Gastroesophageal sphincter (tissue), 4 donors: ENCODE data around the gene ANTXR2. TPM values are rescaled to one million over a fixed set of nuclear protein-coding genes. Genes with fewer than 3 reads are reported as not detected.
"Not testable (repeated sequence)": the region's sequence is repeated elsewhere in the genome, so short reads cannot be mapped to it uniquely, and the experiment has no call there.

ENCODE experiments used
- ATAC-seq: fragments of 150-250 bp; one replicate; pipeline ENCODE4 v1.9.1; 2016; ENCODE audit warnings: mild to moderate bottlenecking, moderate library complexity
- H3K27ac ChIP-seq, 4 donors: fragments of 200-600 bp; sonication (generic) in 3 of 4; 1 replicate in 3 of 4; 2 replicates in 1 of 4; pipeline ENCODE4 v1.5.1; 2016 to 2019
- H3K27me3 ChIP-seq: fragments of 200-600 bp; sonication (generic); one replicate; pipeline ENCODE4 v1.5.1; 2019
- H3K36me3 ChIP-seq, 2 donors: fragments of 200-600 bp; sonication (generic); one replicate each; pipeline ENCODE4 v1.5.1; 2019; ENCODE audit warnings: control low read depth in 1 of 2
- H3K4me1 ChIP-seq, 3 donors: fragments of 200-600 bp; sonication (generic); 1 replicate in 2 of 3; 2 replicates in 1 of 3; pipeline ENCODE4 v1.5.1; 2016 to 2019; ENCODE audit warnings: control low read depth in 2 of 3
- H3K4me3 ChIP-seq, 2 donors: fragments of 200-600 bp; sonication (generic); one replicate each; pipeline ENCODE4 v1.5.1; 2019; ENCODE audit warnings: mild to moderate bottlenecking in 1 of 2, moderate library complexity in 1 of 2
- H3K9me3 ChIP-seq, 3 donors: fragments of 200-600 bp; sonication (generic); one replicate each; pipeline ENCODE4 v1.5.1; 2017 to 2019; ENCODE audit warnings: control low read depth in 2 of 3
- EP300 ChIP-seq: sonication (generic); formaldehyde crosslinking; IDR thresholded peaks from one replicate; pipeline ENCODE4 v1.6.1; 2017; ENCODE audit warnings: antibody characterized with exemption, mild to moderate bottlenecking
- POLR2A ChIP-seq, 2 donors: fragments of 450-650 bp; IDR thresholded peaks; one replicate each; pipeline ENCODE4 v1.6.1; 2017; ENCODE audit warnings: antibody characterized with exemption in 2 of 2, mild to moderate bottlenecking in 2 of 2, moderate library complexity in 1 of 2
- POLR2AphosphoS5 ChIP-seq: sonication (generic); formaldehyde crosslinking; IDR thresholded peaks from one replicate; pipeline ENCODE4 v1.6.1; 2017; ENCODE audit warnings: antibody characterized with exemption
- WGBS, 2 donors: methylation state at CpG; one replicate each; pipeline ENCODE4 v1.1.5; 2018; ENCODE audit warnings: low coverage in 1 of 2; 5-methylcytosine and 5-hydroxymethylcytosine counted together
- total RNA-seq, 4 donors: library from RNA; depleted of rRNA; stranded (reverse); fragments of >200 nt; gene quantifications; one replicate each; pipeline ENCODE4 v1.1.0, GENCODE V29; 2016
- TF ChIP-seq, protein P1 (sequence below), 4 experiments: fragments of 200-600 bp in 2 of 4; fragments of 450-650 bp in 2 of 4; sonication (generic) in 1 of 4; IDR thresholded peaks; one replicate each; pipeline ENCODE4 v1.5.1; 2017 to 2019; ENCODE audit warnings: antibody characterized with exemption in 4 of 4, mild to moderate bottlenecking in 2 of 4, moderate library complexity in 2 of 4

The ANTXR2 gene
- total RNA-seq, 4 donors from 2014 or later, result 440 to 611 (median 501) TPM

DNA sequence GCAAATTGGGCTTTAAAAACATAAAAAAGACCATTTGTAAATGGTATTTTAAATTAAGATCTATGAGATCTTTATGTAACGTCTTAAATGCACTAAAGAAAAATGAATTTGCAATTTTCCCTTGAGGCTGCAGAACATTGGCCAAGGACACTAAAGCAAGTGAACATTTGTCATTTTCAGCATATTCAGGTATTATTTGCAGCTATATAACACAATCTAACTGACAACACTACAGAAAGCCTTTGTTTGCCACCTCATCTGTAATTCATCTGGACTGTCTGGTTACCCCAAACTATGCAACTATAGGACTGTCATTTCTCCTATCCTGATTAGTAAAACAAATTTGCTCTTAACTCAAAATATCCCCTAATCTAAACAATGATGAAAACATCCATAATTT, 74.8 kb downstream of the ANTXR2 start:
- Histone ChIP-seq H3K36me3 (no peaks in the 10 kb centered on the region), H3K27me3 (no peaks in the 10 kb centered on the region), H3K4me3 (no peak overlapping the region), H3K27ac (no peak overlapping the region), H3K4me1 (peaks cover 0 to 55% (median 6%) of the 10 kb centered on the region in 3 donors), H3K9me3 (no peaks in the 10 kb centered on the region)
- WGBS, 2 donors, result 71 to 80% methylated on average over 1 of the region's 1 CpG
- no peak for TF ChIP-seq POLR2AphosphoS5
- TF ChIP-seq, protein P1, sequence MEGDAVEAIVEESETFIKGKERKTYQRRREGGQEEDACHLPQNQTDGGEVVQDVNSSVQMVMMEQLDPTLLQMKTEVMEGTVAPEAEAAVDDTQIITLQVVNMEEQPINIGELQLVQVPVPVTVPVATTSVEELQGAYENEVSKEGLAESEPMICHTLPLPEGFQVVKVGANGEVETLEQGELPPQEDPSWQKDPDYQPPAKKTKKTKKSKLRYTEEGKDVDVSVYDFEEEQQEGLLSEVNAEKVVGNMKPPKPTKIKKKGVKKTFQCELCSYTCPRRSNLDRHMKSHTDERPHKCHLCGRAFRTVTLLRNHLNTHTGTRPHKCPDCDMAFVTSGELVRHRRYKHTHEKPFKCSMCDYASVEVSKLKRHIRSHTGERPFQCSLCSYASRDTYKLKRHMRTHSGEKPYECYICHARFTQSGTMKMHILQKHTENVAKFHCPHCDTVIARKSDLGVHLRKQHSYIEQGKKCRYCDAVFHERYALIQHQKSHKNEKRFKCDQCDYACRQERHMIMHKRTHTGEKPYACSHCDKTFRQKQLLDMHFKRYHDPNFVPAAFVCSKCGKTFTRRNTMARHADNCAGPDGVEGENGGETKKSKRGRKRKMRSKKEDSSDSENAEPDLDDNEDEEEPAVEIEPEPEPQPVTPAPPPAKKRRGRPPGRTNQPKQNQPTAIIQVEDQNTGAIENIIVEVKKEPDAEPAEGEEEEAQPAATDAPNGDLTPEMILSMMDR (IDR thresholded peaks at IDR 0.05), result no peak
- TF ChIP-seq POLR2A (IDR thresholded peaks at IDR 0.05), result no peak
- TF ChIP-seq EP300, result no peak
- ATAC-seq, result no peak

DNA sequence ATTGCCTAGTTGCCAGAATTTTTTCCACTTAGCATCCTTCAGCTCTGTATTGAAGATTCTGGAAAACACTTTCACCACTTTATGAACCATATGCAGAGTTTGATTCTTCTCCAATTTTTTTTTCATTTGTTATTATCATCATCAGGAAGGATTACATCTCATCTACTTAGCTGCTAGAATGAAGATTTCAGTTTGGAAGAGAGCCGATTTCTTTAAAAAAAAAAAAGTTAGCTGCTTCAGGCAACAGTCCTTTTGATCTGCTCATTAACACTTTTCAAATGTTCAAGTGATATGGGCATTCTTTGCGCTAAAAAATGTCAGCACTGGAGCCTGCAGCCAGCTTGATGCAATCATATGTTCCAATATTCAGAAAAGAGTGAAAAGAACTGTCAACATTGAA, 76.2 kb downstream of the ANTXR2 start:
- Histone ChIP-seq H3K4me1 (peaks cover 0 to 61% (median 6%) of the 10 kb centered on the region in 3 donors), H3K27me3 (no peaks in the 10 kb centered on the region), H3K9me3 (no peaks in the 10 kb centered on the region), H3K27ac (peak overlapping the region in 1 of 4 donors; percentile 43), H3K36me3 (no peaks in the 10 kb centered on the region), H3K4me3 (no peak overlapping the region)
- TF ChIP-seq EP300 (no peak), POLR2AphosphoS5 (no peak), POLR2A (IDR thresholded peaks at IDR 0.05) (no peak)
- TF ChIP-seq, protein P1 (IDR thresholded peaks at IDR 0.05), result no peak
- 5 to 18% methylated on average over 2 of the region's 2 CpGs for WGBS, 2 donors
- ATAC-seq, result no peak

DNA sequence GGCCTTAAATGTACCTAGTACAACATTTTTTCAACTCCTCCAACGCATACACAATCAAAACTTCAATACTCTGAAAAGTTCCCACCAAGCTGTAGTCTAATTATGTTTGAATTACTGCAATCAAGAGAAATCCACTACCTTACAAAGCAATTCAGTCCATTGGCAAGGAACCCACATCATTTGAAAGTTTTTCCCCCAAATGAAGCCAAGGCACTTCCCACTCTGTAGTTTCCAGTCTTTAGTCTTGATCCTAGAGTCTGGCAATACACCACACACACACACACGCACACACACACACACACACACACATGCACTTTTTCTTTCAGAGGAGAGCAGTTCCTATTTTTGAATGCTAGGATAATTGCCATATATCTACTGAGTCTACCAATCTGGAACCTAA, 79.6 kb downstream of the ANTXR2 start:
- TF ChIP-seq POLR2AphosphoS5 (no peak), EP300 (no peak), POLR2A (IDR thresholded peaks at IDR 0.05) (no peak)
- TF ChIP-seq, protein P1 (IDR thresholded peaks at IDR 0.05), result no peak
- Histone ChIP-seq H3K9me3 (no peaks in the 10 kb centered on the region), H3K4me3 (no peak overlapping the region), H3K27me3 (no peaks in the 10 kb centered on the region), H3K4me1 (peaks cover 0 to 52% (median 6%) of the 10 kb centered on the region in 3 donors), H3K36me3 (no peaks in the 10 kb centered on the region), H3K27ac (peak overlapping the region in 1 of 4 donors; percentile 14)
- no peak for ATAC-seq
- WGBS, 2 donors, result 51 to 58% methylated on average over 2 of the region's 2 CpGs

DNA sequence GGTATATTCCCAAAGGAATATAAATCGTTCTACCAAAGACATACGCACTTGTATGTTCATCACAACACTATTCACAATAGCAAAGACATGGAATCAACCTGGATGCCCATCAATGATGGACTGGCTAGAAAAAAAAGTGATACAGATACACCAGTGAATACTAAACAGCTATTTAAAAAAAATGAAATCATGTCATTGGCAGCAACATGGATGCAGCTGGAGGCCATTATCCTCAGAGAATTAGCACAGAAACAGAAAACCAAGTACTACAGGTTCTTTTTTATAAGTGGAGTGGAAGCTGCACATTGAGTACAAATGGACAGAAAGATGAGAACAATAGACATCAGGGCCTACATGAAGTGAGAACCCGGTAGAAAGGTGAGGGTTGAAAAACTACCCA, 81.4 kb downstream of the ANTXR2 start:
- Histone ChIP-seq H3K9me3 (no peaks in the 10 kb centered on the region), H3K36me3 (no peaks in the 10 kb centered on the region), H3K27ac (no peak overlapping the region), H3K4me1 (peaks cover 2 to 45% (median 3%) of the 10 kb centered on the region in 3 donors), H3K4me3 (no peak overlapping the region), H3K27me3 (no peaks in the 10 kb centered on the region)
- WGBS, 2 donors, result 93 to 100% methylated on average over 3 of the region's 3 CpGs
- no peak for ATAC-seq
- TF ChIP-seq POLR2A (IDR thresholded peaks at IDR 0.05) (no peak), POLR2AphosphoS5 (no peak), EP300 (no peak)
- TF ChIP-seq, protein P1 (IDR thresholded peaks at IDR 0.05), result no peak

DNA sequence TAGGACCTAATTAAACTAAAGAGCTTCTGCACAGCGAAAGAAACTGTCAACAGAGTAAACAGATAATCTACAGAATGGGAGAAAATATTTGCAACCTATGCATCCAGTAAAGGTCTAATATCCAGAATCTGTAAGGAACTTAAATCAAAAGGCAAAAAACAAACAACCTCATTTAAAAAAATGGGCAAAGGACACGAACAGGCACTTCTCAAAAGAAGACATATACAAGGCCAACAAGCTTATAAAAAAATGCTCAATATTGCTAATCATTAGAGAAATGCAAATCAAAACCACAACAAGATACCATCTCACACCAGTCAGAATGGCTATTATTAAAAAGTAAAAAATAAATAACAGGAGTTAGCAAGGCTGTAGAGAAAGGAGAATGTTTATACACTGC, 81.9 kb downstream of the ANTXR2 start:
- H3K27ac ChIP-seq, H3K36me3 ChIP-seq, H3K4me3 ChIP-seq, H3K9me3 ChIP-seq, ATAC-seq, H3K27me3 ChIP-seq: not testable (repeated sequence)
- H3K4me1 ChIP-seq, result peaks cover 2 to 43% (median 3%) of the 10 kb centered on the region in 3 donors
- 73 to 94% methylated on average over 2 of the region's 2 CpGs for WGBS, 2 donors
